ENCODE results near the gene UBL5.

Gene UBL5

DNA sequence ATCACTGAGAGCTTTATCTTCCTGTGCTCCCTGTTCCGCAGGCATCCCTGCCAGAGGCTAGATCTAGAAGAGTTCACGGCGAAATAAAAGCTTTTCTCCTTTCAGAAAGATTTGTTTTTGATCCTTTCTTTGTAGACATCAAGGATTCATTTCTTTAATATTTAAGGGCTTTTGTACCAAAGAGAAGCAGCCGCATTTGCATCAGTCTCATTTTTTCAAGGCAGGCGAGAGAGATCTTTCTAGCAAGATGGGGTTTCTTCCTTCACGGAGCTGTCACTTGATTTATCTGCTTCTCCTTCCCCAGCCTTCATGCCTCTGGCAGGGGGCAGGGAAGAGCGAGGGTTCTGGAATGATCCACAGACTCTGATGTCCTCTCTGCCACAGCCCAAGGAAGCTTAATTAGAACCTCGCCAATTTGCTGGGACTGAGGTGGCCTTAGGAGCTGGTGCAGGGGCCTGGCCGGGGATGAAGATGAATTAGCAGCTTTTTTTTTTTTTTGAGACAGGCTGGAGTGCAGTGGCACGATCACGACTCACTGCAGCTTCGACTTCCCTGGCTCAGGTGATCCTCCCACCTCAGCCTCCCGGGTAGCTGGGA lies 47.4 kb downstream of the UBL5 start:
- Histone ChIP-seq H3K36me3 (ENCODE audit: insufficient read depth, low read depth, low read length) (no peaks in the 10 kb centered on the region), H3K4me3 (ENCODE audit: low read length) (no peak overlapping the region), H3K27ac (ENCODE audit: low read length) (no peak overlapping the region), H3K9me3 (ENCODE audit: insufficient read depth, low read depth, low read length) (no peaks in the 10 kb centered on the region), H3K4me1 (ENCODE audit: insufficient read depth, low read length) (no peaks in the 10 kb centered on the region), H3K27me3 (ENCODE audit: insufficient read depth, low read length) (no peaks in the 10 kb centered on the region), H3K9ac (ENCODE audit: low read depth, low read length) (no peak overlapping the region)

DNA sequence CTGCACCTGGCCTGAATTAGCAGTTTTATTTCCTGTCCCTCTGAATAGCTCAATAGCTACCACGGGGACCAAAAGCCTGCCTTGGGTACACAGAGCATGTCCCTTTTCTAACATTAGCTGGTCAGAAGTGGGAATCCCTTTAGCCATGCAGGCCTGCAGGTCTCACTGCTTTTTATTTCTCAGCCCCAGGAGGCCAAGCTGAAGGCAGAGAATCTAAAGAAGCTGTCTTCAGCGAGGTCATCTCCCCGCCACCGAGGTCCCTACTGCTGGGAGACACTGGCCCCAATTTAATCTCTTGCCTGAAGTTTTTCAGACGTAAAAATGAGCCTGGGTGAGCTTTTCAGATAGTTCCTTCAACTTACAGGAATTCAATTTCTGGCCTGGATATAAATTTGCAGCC lies 48.1 kb downstream of the UBL5 start:
- Histone ChIP-seq H3K4me1 (ENCODE audit: insufficient read depth, low read length) (no peaks in the 10 kb centered on the region), H3K9me3 (ENCODE audit: insufficient read depth, low read depth, low read length) (no peaks in the 10 kb centered on the region), H3K36me3 (ENCODE audit: insufficient read depth, low read depth, low read length) (no peaks in the 10 kb centered on the region), H3K9ac (ENCODE audit: low read depth, low read length) (no peak overlapping the region), H3K4me3 (ENCODE audit: low read length) (no peak overlapping the region), H3K27ac (ENCODE audit: low read length) (no peak overlapping the region), H3K27me3 (ENCODE audit: insufficient read depth, low read length) (no peaks in the 10 kb centered on the region)

DNA sequence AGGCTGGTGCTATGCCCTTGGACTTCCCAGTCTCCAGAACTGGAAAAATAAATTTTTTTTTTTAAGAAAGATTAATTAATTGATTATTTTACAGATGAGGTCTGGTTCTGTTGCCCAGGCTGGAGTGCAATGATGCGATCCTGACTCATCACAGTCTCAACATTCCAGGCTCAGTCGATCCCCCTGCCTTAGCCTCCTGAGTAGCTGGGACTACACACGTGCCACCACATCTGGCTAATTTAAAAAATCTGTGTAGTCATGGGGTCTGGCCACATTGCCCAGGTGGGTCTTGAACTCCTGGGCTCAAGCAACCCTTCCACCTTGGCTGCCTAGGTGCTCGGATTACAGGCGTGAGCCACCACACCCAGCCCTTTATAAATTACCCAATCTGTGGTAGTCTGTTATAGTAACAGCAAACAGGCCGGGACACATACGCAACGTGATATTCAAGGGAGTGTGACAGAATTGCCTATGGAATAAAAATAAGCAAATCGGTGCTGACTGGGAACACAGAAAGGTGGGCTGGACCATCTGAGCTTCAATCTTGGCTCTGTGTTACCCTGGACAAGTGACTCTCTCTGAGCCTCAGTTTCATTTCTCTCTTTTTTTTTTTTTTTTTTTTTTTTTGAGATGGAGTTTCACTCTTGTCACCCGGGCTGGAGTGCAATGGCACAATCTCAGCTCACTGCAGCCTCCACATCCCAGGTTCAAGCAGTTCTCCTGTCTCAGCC lies 50.2 kb downstream of the UBL5 start:
- Histone ChIP-seq H3K27me3 (ENCODE audit: insufficient read depth, low read length) (no peaks in the 10 kb centered on the region), H3K36me3 (ENCODE audit: insufficient read depth, low read depth, low read length) (no peaks in the 10 kb centered on the region), H3K27ac (ENCODE audit: low read length) (no peak overlapping the region), H3K4me1 (ENCODE audit: insufficient read depth, low read length) (no peaks in the 10 kb centered on the region), H3K9ac (ENCODE audit: low read depth, low read length) (no peak overlapping the region), H3K9me3 (ENCODE audit: insufficient read depth, low read depth, low read length) (no peaks in the 10 kb centered on the region), H3K4me3 (ENCODE audit: low read length) (no peak overlapping the region)

DNA sequence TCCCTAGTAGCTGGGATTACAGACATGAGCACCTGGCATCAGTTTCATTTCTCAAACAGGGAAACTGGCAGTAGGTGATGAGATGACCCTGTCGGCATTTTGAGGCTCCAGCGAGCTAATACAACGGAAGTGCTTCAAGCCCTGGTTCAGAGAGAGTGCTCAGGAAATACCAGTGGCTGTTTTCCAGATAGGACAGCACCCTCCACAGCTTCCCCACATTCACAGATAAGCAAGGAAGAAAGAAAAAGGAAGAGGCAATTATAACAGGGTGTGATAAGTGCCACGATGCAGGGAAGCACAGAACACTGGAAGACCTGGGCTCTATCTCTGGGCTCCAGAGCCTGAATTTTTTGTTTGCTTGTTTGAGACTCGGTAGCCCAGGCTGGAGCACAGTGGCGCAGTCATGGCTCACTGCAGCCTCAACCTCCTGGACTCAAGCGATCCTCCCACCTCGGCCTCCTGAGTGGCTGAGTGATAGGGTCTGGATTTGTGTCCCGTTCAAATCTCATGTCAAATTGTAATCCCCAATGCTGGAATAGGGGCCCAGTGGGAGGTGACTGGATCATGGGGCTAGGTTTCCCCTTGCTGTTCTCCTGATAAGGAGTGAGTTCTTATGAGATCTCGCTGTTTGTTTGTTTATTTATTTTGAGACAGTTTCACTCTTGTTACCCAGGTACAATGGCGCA lies 50.9 kb downstream of the UBL5 start:
- Histone ChIP-seq H3K27me3 (ENCODE audit: insufficient read depth, low read length) (no peaks in the 10 kb centered on the region), H3K9me3 (ENCODE audit: insufficient read depth, low read depth, low read length) (no peaks in the 10 kb centered on the region), H3K27ac (ENCODE audit: low read length) (no peak overlapping the region), H3K9ac (ENCODE audit: low read depth, low read length) (no peak overlapping the region), H3K36me3 (ENCODE audit: insufficient read depth, low read depth, low read length) (no peaks in the 10 kb centered on the region), H3K4me3 (ENCODE audit: low read length) (no peak overlapping the region), H3K4me1 (ENCODE audit: insufficient read depth, low read length) (no peaks in the 10 kb centered on the region)
